ENCODE data around the gene CNDP2.

DNA sequence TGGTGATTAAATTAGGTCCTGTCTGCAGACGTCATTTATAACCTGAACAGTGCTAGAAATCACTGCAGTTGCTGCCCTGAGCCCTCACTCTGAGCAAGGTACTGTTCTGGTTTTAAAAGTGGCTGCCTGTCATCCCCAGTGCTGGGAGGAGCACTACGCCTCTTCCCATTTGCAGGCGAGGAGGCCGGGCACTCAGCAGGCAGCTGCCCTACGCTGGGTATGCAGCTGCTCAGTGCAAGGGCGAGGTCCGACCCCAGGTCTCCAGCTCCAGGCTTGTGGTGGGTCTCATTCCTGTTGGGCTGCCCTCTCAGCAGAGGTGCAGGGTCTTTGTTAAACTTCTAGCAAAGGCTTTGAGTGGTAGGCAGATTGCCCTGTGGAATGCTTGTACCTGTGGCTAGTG, 15.7 kb downstream of the CNDP2 start:
- TF ChIP-seq, protein P1, sequence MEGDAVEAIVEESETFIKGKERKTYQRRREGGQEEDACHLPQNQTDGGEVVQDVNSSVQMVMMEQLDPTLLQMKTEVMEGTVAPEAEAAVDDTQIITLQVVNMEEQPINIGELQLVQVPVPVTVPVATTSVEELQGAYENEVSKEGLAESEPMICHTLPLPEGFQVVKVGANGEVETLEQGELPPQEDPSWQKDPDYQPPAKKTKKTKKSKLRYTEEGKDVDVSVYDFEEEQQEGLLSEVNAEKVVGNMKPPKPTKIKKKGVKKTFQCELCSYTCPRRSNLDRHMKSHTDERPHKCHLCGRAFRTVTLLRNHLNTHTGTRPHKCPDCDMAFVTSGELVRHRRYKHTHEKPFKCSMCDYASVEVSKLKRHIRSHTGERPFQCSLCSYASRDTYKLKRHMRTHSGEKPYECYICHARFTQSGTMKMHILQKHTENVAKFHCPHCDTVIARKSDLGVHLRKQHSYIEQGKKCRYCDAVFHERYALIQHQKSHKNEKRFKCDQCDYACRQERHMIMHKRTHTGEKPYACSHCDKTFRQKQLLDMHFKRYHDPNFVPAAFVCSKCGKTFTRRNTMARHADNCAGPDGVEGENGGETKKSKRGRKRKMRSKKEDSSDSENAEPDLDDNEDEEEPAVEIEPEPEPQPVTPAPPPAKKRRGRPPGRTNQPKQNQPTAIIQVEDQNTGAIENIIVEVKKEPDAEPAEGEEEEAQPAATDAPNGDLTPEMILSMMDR (IDR thresholded peaks at IDR 0.05; ENCODE audit: low read length) = no peak
- no peak for TF ChIP-seq EZH2 (optimal IDR thresholded peaks at IDR 0.05; ENCODE audit: low read depth, low read length)

Measured in MM.1S (cell line).